DOHH2 (cell line): Measurements from ENCODE around the gene PGGHG.
"Not testable (repeated sequence)": the region's sequence is repeated elsewhere in the genome, so short reads cannot be mapped to it uniquely, and the experiment has no call there.

Source experiments
- EZH2phosphoT487 ChIP-seq: fragments of 200-600 bp; sonication (generic); IDR thresholded peaks from 2 replicates; pipeline ENCODE4 v1.6.1; 2017; ENCODE audit warnings: borderline replicate concordance, mild to moderate bottlenecking, antibody characterized with exemption, low read length, moderate library complexity, mixed read lengths
- TF ChIP-seq, protein P1 (sequence below): fragments of 200-600 bp; sonication (generic); IDR thresholded peaks from one replicate; pipeline ENCODE4 v1.5.1; 2014; ENCODE audit warnings: antibody characterized with exemption, mild to moderate bottlenecking, low read depth, low read length; ENCODE audit not compliant: poor library complexity, severe bottlenecking

GRCh38 chr11:311013-311748, 22.3 kb downstream of the PGGHG start:
- not testable (repeated sequence) for TF ChIP-seq EZH2phosphoT487
- TF ChIP-seq, protein P1, sequence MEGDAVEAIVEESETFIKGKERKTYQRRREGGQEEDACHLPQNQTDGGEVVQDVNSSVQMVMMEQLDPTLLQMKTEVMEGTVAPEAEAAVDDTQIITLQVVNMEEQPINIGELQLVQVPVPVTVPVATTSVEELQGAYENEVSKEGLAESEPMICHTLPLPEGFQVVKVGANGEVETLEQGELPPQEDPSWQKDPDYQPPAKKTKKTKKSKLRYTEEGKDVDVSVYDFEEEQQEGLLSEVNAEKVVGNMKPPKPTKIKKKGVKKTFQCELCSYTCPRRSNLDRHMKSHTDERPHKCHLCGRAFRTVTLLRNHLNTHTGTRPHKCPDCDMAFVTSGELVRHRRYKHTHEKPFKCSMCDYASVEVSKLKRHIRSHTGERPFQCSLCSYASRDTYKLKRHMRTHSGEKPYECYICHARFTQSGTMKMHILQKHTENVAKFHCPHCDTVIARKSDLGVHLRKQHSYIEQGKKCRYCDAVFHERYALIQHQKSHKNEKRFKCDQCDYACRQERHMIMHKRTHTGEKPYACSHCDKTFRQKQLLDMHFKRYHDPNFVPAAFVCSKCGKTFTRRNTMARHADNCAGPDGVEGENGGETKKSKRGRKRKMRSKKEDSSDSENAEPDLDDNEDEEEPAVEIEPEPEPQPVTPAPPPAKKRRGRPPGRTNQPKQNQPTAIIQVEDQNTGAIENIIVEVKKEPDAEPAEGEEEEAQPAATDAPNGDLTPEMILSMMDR = not testable (repeated sequence)
